HAP-1 (cell line): ENCODE data around the gene IRX1.

Source experiments
- DNase-seq, 2 experiments: peaks; one replicate each; pipeline ENCODE4 v3.0.0-alpha.2; 2016 to 2020; ENCODE audit warnings: low spot score in 2 of 2
- H3K27me3 ChIP-seq: fragments of 250-450 bp; sonication (Bioruptor Pico); 2 replicates; pipeline ENCODE4 v1.5.1; 2020; ENCODE audit warnings: low read depth, mild to moderate bottlenecking, moderate library complexity
- H3K36me3 ChIP-seq: fragments of 250-450 bp; sonication (Bioruptor Pico); replicated peaks from 2 replicates; pipeline ENCODE4 v1.5.1; 2020; ENCODE audit warnings: mild to moderate bottlenecking
- H3K4me1 ChIP-seq: fragments of 250-450 bp; sonication (Bioruptor Pico); 2 replicates; pipeline ENCODE4 v1.5.1; 2020; ENCODE audit warnings: mild to moderate bottlenecking
- H3K4me3 ChIP-seq: fragments of 250-450 bp; sonication (Bioruptor Pico); 2 replicates; pipeline ENCODE4 v1.5.1; 2020; ENCODE audit warnings: mild to moderate bottlenecking, moderate library complexity
- H3K9me3 ChIP-seq: fragments of 250-450 bp; sonication (Bioruptor Pico); 2 replicates; pipeline ENCODE4 v1.5.1; 2020; ENCODE audit warnings: mild to moderate bottlenecking, moderate library complexity
- in situ Hi-C: fragments of 300-500 bp; cut with MboI; formaldehyde crosslinking; loops from 3 replicates; pipeline ENCODE4 v1.14.3; 2020; ENCODE audit warnings: low sequenced_read_pairs, inconsistent platforms, mixed read lengths

Gene IRX1

GRCh38 chr5:3650868-3651267, 55.2 kb downstream of the IRX1 start:
- no peaks in the 10 kb centered on the region for H3K4me1 ChIP-seq
- H3K4me3 ChIP-seq: no peak overlapping the region
- in situ Hi-C loops: no loop called here
- no peak for DNase-seq
- H3K27me3 ChIP-seq: no peaks in the 10 kb centered on the region
- no peaks in the 10 kb centered on the region for H3K36me3 ChIP-seq
- H3K9me3 ChIP-seq: no peaks in the 10 kb centered on the region
